Measurements from ENCODE around the gene GAREM1.

DNA sequence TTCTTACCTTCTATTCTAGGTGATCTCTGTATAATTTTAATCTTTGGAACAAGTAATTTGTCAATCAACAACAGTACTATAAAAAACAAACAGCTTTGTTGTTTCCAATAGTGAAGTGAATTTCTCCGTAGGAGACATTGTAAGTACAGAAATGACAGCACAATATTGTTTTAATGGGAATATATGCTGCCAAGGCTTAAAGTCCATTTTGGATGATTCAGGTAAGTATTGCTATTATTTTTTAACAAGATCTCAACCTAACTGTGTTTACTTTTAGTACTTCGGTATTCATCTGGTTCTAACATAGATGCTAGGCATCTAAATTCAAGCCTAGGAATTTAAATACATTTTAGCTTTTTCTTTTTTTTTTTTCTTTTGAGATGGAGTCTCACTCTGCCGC, 175.1 kb downstream of the GAREM1 start:
- TF ChIP-seq, protein P1, sequence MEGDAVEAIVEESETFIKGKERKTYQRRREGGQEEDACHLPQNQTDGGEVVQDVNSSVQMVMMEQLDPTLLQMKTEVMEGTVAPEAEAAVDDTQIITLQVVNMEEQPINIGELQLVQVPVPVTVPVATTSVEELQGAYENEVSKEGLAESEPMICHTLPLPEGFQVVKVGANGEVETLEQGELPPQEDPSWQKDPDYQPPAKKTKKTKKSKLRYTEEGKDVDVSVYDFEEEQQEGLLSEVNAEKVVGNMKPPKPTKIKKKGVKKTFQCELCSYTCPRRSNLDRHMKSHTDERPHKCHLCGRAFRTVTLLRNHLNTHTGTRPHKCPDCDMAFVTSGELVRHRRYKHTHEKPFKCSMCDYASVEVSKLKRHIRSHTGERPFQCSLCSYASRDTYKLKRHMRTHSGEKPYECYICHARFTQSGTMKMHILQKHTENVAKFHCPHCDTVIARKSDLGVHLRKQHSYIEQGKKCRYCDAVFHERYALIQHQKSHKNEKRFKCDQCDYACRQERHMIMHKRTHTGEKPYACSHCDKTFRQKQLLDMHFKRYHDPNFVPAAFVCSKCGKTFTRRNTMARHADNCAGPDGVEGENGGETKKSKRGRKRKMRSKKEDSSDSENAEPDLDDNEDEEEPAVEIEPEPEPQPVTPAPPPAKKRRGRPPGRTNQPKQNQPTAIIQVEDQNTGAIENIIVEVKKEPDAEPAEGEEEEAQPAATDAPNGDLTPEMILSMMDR (conservative IDR thresholded peaks at IDR 0.05) = no peak
- no peak for TF ChIP-seq ZFX (IDR thresholded peaks at IDR 0.05)
